HepG2 (cell line): ENCODE data around the gene ERVH48-1.

Experiments
- ARNT ChIP-seq: fragments of 450-650 bp; IDR thresholded peaks from 2 replicates; pipeline ENCODE4 v1.6.1; 2017
- EZH2 ChIP-seq: conservative IDR thresholded peaks from 2 replicates; pipeline ENCODE4 v1.6.1; 2012; ENCODE audit warnings: mild to moderate bottlenecking, low read depth, low read length, moderate library complexity
- MED1 ChIP-seq: sonication (generic); formaldehyde crosslinking; IDR thresholded peaks from 2 replicates; pipeline ENCODE4 v1.4.0; 2020; ENCODE audit warnings: missing genetic modification reagents
- MEIS2 ChIP-seq: sonication (generic); formaldehyde crosslinking; IDR thresholded peaks from 2 replicates; pipeline ENCODE4 v1.9.0; 2021; ENCODE audit warnings: mild to moderate bottlenecking, missing genetic modification reagents
- RBFOX2 ChIP-seq: fragments of 200-400 bp; formaldehyde crosslinking; IDR thresholded peaks from 2 replicates; pipeline ENCODE4 v1.6.1; 2017; ENCODE audit warnings: low read depth, mild to moderate bottlenecking, low read length
- ZNF282 ChIP-seq: fragments of 450-650 bp; IDR thresholded peaks from 2 replicates; pipeline ENCODE4 v1.6.1; 2018; ENCODE audit not compliant: partially characterized antibody
- ZNF75D ChIP-seq: sonication (generic); formaldehyde crosslinking; IDR thresholded peaks from 2 replicates; pipeline ENCODE4 v1.8.1; 2023; ENCODE audit warnings: missing genetic modification reagents, mild to moderate bottlenecking, borderline replicate concordance
- TF ChIP-seq, protein P1 (sequence below): sonication (generic); formaldehyde crosslinking; IDR thresholded peaks from 2 replicates; pipeline ENCODE4 v1.5.0; 2020; ENCODE audit warnings: mild to moderate bottlenecking, missing genetic modification reagents, moderate library complexity
- TF ChIP-seq, protein P2 (sequence below): sonication (generic); formaldehyde crosslinking; IDR thresholded peaks from 2 replicates; pipeline ENCODE4 v1.8.1; 2022; ENCODE audit warnings: low read depth, mild to moderate bottlenecking, missing genetic modification reagents
- TF ChIP-seq, protein P3 (sequence below): sonication (generic); formaldehyde crosslinking; IDR thresholded peaks from 2 replicates; pipeline ENCODE4 v1.8.1; 2023; ENCODE audit warnings: mild to moderate bottlenecking, inconsistent platforms, moderate library complexity, missing genetic modification reagents, borderline replicate concordance

DNA sequence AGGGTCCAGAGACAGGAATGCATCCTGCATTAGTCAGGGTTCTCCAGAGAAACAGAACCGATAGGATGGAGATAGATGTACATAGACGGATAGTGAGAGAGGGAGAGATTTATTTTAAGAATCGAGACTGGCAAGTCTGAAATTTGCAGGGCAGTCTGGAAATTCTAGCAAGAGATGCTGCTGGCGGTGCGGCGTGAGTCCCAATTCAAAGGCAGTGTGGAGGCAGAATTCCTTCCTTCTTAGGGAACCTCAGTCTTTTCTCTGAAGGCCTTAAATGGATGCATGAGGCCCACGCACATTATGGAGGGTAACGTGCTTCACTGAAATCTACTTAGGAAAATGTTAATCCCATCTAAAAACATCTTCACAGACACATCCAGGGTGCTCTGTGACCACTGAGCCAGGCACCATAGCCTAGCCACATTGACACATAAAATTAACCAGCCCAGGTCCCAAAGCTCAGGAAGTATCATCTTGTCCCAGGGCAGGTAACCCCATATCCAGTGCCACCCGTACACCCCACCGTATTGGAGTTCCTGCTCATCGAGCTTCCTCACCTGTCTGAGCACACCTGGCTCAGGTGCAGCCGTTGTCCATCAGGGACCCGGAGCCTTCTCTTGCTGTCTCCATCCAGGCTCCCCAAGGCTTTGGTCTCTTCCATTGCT is 39.2 kb upstream of the ERVH48-1 start:
- TF ChIP-seq, protein P1, sequence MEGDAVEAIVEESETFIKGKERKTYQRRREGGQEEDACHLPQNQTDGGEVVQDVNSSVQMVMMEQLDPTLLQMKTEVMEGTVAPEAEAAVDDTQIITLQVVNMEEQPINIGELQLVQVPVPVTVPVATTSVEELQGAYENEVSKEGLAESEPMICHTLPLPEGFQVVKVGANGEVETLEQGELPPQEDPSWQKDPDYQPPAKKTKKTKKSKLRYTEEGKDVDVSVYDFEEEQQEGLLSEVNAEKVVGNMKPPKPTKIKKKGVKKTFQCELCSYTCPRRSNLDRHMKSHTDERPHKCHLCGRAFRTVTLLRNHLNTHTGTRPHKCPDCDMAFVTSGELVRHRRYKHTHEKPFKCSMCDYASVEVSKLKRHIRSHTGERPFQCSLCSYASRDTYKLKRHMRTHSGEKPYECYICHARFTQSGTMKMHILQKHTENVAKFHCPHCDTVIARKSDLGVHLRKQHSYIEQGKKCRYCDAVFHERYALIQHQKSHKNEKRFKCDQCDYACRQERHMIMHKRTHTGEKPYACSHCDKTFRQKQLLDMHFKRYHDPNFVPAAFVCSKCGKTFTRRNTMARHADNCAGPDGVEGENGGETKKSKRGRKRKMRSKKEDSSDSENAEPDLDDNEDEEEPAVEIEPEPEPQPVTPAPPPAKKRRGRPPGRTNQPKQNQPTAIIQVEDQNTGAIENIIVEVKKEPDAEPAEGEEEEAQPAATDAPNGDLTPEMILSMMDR = no peak
- no peak for TF ChIP-seq ZNF75D (CRISPR knock-in tag)
- no peak for TF ChIP-seq MEIS2
- TF ChIP-seq, protein P2, sequence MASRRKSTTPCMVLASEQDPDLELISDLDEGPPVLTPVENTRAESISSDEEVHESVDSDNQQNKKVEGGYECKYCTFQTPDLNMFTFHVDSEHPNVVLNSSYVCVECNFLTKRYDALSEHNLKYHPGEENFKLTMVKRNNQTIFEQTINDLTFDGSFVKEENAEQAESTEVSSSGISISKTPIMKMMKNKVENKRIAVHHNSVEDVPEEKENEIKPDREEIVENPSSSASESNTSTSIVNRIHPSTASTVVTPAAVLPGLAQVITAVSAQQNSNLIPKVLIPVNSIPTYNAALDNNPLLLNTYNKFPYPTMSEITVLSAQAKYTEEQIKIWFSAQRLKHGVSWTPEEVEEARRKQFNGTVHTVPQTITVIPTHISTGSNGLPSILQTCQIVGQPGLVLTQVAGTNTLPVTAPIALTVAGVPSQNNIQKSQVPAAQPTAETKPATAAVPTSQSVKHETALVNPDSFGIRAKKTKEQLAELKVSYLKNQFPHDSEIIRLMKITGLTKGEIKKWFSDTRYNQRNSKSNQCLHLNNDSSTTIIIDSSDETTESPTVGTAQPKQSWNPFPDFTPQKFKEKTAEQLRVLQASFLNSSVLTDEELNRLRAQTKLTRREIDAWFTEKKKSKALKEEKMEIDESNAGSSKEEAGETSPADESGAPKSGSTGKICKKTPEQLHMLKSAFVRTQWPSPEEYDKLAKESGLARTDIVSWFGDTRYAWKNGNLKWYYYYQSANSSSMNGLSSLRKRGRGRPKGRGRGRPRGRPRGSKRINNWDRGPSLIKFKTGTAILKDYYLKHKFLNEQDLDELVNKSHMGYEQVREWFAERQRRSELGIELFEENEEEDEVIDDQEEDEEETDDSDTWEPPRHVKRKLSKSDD = no peak
- TF ChIP-seq ARNT = no peak
- TF ChIP-seq, protein P3, sequence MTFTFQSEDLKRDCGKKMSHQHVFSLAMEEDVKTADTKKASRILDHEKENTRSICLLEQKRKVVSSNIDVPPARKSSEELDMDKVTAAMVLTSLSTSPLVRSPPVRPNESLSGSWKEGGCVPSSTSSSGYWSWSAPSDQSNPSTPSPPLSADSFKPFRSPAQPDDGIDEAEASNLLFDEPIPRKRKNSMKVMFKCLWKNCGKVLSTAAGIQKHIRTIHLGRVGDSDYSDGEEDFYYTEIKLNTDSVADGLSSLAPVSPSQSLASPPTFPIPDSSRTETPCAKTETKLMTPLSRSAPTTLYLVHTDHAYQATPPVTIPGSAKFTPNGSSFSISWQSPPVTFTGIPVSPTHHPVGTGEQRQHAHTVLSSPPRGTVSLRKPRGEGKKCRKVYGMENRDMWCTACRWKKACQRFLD (CRISPR knock-in tag) = no peak
- TF ChIP-seq RBFOX2 = no peak
- TF ChIP-seq ZNF282 = no peak
- no peak for TF ChIP-seq MED1 (CRISPR knock-in tag)
- no peak for TF ChIP-seq EZH2
